ENCODE results near the gene MYO7A.

MYO7A gene

DNA sequence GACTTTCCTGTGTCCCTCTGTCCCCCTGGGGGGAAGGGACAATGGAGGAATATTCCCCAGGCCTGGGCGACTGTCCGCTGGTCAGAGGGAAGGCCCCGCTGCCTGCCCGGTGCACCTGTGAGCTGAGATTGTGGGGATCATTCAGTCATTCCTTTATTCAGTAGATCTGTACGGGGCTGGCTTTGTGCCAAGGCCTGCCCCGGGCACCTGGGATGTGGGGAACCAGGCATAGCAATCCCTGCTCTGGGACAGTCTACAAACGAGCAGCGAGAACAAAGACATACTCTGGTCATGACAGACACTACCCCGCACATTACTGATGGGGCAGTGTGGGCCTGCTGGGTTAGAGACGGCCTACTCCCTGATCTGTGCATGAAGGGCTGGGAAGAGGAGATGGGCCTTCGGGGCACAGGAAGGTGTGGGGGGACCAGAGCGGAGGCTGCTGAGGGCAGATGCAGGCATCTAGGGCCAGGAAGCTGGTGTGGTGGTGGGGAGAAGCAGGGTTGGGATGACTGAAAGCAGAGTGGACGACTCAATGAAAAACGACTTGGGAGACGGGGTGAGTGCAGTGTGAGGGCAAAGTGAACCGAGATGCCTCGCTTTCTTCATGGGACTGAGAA is 1.8 kb upstream of the MYO7A start:
- no peak for DNase-seq

DNA sequence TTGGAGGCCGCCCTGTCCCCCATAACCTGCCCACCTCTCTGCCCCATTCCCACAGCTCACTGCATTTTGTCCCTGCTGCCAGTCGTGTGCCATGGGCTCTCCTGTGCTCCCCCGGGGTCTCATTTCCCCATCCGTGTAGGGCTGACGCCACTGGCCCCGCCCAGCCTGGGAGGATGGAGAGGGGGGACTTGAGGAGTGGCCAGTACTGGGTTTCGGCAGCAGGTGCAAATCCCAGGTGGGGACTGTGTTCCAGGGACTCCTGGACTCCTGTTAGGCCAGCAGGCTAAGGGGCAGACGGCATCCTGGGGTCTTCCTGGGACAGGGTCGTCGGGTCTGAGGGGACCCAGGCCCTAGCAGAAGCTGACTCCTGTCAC is 1.2 kb upstream of the MYO7A start:
- DNase-seq, result no peak

DNA sequence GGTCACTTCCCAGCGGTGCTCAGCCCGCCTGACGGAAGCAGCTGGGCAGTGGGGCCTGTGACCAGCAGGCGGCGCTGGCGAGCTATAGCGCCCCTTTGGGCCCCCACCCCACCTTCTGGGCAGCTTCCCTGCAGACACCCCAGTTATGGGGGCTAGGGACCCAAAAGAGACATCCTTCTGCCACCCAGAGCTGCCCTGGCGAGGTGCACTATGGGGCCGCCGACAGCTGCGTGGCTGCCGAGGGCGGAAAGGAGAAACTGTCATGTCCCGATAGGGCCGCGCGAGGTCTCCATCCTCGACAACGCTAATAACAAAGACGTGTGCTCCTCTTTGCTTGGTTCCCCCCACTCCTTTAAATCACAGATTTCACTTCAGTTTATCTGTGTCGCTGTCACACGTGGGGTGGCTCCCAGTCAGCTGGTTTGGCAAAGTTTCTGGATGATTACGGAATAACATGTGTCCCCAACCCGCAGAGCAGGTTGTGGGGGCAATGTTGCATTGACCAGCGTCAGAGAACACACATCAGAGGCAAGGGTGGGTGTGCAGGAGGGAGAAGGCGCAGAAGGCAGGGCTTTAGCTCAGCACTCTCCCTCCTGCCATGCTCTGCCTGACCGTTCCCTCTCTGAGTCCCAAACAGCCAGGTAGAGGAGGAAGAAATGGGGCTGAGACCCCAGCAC is 673 bp upstream of the MYO7A start:
- DNase-seq, result peak in 50 of 58 donors; percentile 11 to 74 (median 49)

DNA sequence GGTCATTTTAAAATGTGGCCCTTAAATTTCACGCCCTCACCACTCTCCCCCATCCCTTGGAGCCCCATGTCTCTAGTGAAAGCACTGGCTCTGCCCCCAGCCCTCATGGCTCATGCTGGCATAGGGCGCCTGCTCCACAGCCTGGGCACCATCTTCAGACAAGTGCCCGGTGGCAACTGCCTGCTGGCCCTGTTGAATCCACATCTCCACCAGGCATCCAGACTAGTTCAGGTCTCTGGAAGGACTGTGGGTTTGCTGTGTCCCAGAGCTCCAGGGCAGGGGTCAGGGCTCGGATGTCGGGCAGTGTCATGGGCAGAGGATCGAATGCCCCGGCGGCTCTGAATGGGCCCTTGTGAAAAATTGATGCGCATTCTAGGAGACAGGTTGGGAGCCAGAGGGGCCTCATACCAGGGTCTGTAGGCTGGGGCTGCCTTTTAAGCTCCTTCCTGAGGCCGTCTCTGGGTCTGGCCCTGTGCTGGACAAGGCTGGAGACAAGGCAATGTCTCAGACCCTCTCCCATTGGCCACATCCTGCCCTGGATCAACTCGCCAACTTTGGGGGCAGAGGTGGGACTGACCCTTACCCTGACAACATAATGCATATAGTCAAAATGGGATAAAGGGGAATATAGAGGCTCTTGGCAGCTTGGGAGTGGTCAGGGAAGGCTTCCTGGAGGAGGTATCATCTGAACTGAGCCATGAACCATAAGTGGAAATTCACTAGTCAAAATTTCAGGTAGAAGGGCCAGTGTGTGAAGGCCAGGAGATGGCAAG is 1.2 kb downstream of the MYO7A start:
- DNase-seq, result no peak

DNA sequence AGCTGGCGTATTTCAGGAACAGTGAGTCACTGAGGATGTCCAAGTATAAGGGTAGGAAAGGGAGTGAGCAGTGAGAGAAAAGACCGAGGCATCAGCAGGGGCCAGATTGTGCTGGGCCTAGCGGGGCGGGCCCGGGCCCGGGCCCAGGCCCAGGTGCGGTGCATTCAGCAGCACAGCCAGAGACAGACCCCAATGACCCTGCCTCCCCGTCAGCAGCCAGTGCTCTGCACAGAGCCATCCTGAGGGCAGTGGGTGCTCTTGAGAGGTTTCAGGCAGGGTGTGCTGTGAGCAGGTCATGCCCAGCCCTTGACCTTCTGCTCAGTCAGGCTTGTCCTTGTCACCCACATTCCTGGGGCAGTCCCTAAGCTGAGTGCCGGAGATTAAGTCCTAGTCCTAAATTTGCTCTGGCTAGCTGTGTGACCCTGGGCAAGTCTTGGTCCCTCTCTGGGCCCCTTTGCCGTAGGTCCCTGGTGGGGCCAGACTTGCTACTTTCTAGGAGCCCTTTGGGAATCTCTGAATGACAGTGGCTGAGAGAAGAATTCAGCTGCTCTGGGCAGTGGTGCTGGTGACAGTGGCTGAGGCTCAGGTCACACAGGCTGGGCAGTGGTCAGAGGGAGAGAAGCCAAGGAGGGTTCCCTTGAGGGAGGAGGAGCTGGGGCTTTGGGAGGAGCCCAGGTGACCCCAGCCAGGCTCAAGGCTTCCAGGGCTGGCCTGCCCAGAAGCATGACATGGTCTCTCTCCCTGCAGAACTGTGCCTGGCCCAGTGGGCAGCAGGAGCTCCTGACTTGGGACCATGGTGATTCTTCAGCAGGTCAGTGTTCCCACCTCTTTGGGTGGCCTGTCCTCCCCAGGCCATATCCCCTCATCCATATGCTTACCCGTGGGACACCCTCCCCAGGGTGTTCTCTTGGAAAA is 2.1 kb downstream of the MYO7A start:
- no peak for DNase-seq

DNA sequence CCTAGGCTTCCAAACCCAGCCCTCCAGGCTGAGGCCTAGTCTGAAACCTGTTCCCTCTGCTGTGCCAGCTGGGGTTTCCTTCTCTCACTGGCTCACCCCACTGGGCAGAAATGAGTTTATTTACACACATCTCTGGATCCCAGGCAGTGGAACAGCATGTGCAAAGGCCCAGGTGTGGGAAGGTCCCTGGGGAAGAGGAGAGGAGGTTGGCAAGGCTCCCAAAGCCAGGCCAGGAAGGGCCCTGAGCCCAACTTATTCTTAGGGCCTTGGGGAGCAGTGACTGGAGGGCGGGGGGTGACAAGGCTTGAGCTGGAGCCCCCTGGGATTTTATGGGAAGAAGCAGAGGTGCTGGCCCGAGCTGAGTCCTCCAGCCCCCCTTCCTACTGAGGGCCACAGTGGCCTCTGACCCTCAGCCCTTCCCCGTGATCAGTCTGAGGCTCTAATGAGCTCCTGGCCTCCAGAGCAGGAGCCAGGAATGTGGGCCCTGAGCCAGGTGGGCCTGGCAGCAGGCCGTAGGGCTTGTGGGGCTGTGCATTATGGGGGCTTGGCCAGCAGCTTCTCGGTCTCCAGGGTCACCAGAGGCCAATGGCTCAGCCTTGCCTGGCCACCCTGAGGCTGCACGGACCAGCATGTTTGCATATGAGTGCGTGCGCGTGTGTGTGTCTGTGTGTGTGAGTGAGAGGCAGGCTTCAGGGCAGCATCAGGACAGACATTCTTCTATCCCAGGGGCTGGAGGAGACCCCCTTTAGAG is 2.9 kb downstream of the MYO7A start:
- DNase-seq, result peak in 36 of 58 donors; percentile 5 to 71 (median 36)

DNA sequence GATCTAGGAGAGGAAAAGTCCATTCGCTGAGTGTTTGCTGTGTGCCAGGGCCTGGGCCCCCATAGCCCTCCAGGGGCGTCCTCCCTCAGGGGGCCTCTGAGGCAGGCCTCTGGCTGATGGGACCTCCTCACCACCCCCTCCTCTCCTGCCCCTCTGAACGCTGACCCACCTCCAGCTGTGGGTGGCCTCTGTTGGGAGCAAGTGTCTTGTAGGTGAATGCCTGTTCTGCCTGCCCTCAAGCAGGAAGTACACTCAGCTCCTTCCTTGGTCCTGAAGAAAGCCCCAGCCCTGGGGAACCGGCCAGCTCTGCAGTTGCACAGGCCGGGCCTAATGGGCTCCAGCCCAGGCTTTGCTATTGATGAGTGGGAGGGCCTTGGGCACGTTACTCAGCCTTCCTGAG is 3.5 kb downstream of the MYO7A start:
- DNase-seq, result no peak

DNA sequence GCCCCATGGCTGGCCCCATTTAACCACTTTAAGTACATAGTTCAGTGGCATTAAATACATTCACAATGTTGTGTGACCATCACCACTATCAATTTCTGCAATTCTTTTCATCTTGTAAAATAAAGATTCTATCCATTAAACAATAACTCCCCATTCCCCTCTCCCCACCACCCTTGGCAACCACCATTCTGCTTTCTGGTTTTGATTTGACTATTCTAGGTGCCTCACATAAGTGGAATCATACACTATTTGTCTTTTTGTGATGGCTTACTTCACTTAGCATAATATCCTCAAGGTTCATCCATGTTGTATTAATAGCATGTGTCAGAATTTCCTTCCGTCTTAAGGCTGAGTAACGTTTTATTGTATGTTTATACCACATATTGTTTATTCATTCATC is 7.0 kb downstream of the MYO7A start:
- no peak for DNase-seq

DNA sequence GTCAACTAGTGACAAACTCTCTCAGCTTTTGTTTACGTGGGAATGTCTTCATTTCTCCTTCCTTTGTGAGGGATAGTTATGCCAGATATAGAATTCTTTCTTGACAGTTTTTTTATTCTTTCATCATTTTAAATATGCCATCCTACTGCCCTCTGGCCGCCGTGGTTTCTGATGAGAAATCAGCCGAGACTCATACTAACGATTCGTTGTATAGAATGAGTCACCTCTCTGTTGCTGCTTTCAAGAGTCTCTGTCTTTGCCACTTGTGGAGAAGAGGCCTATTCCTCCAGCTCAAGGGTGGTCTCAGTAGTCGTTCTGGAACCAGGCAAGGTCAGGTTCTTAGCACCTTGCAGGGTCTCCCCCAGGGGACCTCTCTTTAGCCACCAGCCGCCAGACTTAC is 8.0 kb downstream of the MYO7A start:
- no peak for DNase-seq

DNA sequence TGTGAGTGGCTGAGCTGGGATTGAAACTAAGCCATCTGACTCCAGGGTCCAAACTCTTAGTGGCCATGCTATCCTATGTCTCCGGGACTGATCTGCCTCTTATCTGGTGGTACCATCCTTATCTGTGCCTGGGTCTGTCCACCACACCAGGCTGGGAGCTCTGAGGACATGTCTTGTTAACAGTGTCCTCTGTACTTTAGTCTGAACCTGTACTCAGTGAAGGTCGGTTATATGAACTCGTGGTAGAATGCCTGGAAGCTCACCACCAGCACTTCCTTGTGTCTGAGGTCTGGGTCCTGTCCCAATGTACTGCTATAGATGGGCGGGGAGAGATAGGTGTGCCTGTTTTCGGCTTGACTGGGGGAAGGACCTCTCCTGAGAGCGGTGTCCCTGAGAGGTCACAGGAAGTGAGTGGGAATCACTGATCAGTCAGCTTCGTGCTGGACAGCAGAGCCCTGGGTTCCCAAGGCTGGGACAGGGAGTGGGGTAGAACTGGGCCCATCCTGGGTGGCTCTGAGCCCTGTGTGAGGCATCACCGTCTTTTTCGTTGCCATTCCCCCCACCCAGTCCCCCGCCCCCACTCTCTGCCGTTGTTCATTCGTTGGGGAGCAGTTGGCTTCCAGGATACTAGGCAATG is 8.9 kb downstream of the MYO7A start:
- DNase-seq, result no peak

DNA sequence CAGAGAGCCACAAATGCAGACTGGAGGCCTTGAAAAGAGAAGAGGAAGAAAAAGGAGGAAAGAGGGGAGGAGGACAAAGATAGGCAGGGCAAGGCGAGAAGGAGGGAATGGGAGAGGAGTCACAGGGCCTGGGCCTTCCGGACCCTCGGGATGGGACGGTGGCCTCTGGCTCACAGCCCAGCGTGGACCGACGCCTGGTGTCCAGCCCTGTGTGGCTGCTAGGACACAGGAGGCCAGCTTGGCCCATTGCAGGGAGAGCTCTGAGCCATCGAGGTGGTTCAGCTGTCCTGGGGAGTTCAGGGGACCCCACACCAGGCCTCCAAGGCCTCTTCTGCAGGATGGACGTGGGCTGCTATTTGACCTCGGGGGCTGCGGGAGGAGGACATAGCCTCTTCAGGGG is 9.4 kb downstream of the MYO7A start:
- DNase-seq, result no peak

DNA sequence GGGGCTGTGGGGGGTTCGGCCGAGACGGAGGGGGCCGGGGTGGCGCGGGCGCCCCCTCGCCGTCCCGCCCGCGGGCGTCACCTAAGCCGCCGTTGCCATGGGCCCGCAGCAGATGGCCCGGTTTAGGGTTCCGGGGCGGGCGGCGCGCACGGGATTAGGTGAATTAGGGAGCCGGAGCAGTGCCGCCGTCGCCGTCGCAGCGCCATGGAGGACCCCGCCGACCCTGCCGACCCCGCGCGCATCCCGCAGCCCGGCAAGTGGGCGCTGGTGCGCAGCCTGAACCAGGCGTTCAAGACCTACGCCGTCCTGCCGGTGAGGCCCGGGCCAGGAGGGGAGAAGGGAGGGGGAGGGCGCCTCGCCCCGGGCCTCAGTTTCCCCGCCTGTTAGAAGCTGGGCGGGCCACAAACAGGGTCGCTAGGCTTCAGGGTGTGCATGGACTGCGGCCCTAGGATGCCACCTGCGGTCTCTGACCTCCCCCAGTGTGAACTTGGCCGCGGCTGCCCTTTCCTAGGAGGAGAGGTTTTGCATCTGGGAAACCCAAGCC is 10.1 kb downstream of the MYO7A start:
- no peak for DNase-seq

DNA sequence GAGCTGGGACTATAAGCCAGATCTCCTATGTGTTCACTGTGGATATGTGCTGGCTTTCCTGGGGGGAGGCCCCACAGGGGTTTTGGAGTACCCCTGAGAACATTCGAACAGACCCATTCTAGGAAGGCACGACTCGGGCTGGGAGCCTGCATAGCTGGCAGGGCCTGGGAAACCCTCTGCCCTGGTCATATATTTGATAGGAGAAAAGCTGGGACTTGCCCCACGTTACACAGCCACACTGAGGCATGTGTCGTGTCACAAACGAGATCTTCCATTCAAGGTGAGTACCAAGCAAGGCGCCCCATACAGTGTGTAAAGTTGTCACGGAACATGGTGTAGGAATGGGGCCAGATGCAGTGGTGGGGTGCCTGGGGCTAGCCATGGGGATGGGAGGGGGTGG is 11.2 kb downstream of the MYO7A start:
- no peak for DNase-seq

DNA sequence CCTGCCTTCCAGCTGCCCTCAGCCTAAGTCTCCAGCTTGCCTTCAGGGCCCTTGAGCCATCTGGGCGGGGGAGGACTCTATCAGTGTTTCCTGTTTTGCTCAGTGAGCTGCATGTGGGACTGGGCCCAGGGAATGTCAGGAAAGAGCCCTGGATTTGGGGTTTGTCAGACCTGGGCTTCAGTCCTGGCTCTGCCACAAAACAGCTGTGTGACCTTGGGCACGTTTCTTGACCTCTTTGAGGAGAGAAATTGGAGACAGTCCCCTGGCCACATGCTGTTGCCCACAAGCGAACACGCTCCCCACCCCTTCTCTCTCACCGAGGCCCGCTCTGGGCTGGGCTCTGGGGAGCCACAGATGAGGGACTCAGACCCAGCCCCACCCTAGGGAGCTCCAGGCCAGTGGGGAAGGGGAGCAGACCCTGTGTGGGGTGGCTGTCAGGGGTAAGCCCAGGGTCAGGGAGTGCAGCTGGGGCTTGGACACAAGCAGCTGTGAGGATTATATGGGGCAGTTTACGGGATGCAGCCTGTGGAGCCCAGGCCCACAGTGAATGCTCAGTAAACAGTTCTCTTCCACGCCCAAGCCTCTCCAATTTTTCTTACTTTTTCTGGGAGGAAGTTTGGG is 12.3 kb downstream of the MYO7A start:
- DNase-seq, result no peak

DNA sequence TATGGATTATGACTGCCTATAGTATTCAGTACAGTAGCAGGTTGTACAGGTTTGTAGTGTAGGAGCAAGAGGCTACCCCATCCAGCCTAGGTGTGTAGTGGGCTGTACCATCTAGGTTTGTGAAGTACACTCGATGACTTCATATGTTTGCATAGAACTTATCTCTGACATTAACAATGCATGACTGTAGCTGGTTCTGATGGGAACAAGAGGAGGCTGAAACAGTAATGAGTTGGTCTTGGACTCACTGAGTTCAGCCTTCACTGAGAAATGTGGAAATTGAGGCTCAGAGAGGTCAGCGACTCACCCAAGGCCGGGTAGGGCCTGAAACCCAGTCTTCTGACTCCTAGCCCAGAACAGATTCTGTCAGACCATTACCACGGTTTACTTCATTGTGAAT is 13.0 kb downstream of the MYO7A start:
- no peak for DNase-seq

DNA sequence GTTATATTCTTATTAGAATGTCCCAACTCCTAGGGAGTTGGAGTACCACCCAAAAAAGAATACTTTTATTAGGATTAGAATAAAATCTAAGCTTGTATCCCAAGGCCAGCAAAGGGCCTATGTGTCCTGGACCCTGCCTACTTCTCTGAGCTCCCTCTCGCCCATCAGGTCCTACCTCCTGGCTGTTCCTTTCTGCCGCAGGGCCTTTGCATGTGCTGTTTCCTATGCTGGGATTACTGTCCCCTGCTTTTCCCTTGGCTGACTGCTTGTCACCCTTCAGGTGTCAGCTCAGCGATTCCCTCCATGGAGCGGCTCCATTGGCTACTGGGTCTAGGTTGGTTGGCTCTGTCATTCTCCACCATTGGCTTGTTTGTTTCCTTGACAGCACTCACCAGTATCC is 13.4 kb downstream of the MYO7A start:
- DNase-seq, result no peak

DNA sequence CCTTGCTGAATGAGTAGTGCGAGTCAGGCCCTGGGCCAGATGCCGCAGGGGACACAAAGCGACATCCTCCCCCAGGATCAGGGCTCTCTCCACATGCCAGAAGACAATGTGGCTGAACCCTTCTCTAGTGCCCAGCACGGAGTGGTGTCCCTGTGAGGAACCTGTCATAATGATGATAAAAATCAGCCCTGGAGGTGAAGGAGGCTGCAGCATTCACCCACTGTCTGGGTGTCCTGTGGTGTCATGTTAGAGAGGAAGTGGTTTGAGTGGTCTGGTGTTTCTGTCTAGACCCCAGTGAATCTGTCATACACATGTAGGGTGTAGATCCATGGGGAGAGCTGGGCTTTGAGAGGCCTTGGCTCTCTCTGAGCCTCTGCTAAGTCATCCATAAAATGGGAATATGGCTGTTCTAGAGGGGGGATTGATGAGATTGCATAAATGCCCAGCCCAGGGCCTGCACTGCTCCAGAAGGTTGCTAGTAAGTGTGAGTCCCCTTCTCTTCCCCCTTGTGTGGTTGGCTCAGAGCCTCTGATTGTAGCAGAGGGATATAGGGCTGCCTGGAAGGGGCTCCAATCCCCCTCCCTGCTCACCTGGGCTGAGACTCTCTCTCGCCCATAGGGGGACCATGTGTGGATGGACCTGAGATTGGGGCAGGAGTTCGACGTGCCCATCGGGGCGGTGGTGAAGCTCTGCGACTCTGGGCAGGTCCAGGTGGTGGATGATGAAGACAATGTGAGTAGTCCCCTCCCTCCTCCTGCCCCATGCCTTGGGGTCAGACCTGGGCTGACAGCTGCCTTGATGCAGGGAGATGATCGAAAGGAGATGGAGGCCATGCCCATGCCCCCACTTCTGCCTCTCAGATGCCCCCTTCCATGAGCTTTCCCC is 14.3 kb downstream of the MYO7A start:
- no peak for DNase-seq

DNA sequence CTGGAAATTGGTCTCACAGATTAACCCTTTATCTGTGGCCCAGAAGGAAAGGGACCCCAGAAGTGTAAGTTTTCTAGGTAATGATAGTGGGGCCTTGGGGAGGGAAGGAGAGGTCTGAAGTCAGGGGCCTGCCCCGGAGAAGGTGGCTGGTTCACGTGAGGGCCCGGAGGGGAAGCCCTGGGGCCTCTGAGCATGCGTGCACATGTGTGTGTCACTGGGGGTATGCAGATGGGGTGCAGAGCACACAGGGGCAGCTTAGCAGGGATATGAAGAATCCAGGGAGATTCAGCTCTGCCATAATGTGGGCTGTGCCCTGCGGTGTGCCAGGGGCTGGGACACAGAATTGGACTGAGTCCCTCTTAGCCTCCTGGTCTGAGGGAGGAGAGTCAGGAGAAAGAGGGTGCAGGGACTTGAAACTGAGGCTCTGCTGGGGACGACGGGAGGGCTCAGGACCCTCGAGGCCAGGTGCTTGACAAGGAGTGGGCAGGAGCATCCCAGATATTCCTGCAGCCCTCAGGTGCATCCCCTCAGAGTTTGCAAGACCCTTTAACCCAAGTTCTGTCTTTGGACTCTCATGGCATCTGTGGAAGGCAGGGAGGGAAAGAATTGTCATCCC is 15.5 kb downstream of the MYO7A start:
- DNase-seq, result no peak

Measured in anterior cingulate cortex (tissue), 58 donors.